Retinal pigment epithelial cell (primary cell): ENCODE results near the gene PPP1R13B.

Source experiments
- DNase-seq: peaks from one replicate; pipeline ENCODE4 v3.0.0-alpha.2; 2010; ENCODE audit warnings: low read depth
- H3K4me3 ChIP-seq: 2 replicates; pipeline ENCODE4 v1.5.1; 2011; ENCODE audit warnings: mild to moderate bottlenecking, low read length, control low read depth, moderate library complexity
- CTCF ChIP-seq: conservative IDR thresholded peaks from 2 replicates; pipeline ENCODE4 v1.5.1; 2011; ENCODE audit warnings: low read depth, low read length, control low read depth, inconsistent platforms

The PPP1R13B gene

GRCh38 chr14:103684871-103685270, 162.5 kb downstream of the PPP1R13B start:
- no peak for TF ChIP-seq CTCF
- DNase-seq = no peak
- H3K4me3 ChIP-seq = no peak overlapping the region

DNA sequence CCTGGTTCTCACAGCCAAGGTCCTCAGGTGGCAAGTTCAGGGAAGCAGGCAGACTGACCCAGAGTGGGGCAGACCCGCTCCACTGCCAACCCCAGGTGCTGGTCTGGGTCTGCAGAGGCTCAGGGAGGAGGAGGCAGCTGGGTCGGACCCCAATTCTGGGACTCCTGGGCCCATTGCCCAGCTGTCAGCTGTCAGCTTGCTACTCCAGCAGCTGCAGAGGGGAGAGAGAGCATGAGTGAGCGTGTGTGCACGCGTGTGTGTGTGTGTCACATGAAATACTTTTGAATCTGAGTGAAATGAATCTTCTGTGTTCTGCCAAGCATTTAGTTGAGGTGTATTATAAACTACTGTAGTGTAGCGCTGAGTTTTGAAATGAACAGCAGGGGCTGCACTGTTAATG, 162.9 kb downstream of the PPP1R13B start:
- no peak for DNase-seq
- H3K4me3 ChIP-seq = no peak overlapping the region
- TF ChIP-seq CTCF = no peak
